HepG2 (cell line): Measurements from ENCODE around the gene ATG16L2. TPM values are rescaled to one million over a fixed set of nuclear protein-coding genes. Genes with fewer than 3 reads are reported as not detected.

ENCODE experiments used
- FOSL2 ChIP-seq: sonication (generic); formaldehyde crosslinking; IDR thresholded peaks from 2 replicates; pipeline ENCODE4 v1.4.0; 2020; ENCODE audit warnings: missing genetic modification reagents
- HBP1 ChIP-seq: IDR thresholded peaks from 2 replicates; pipeline ENCODE4 v1.6.1; 2016; ENCODE audit warnings: low read depth, control low read depth
- KAT2B ChIP-seq: fragments of 150-350 bp; IDR thresholded peaks from 2 replicates; pipeline ENCODE4 v1.6.1; 2014; ENCODE audit warnings: low read depth, low read length, borderline replicate concordance
- KDM1A ChIP-seq: IDR thresholded peaks from 2 replicates; pipeline ENCODE4 v1.6.1; 2016; ENCODE audit warnings: missing compliant biosample characterization
- KDM2A ChIP-seq: sonication (generic); formaldehyde crosslinking; IDR thresholded peaks from 2 replicates; pipeline ENCODE4 v1.4.0; 2020; ENCODE audit warnings: low read depth, missing genetic modification reagents, borderline replicate concordance
- KDM5B ChIP-seq: sonication (generic); formaldehyde crosslinking; IDR thresholded peaks from 2 replicates; pipeline ENCODE4 v1.4.0; 2020; ENCODE audit warnings: missing genetic modification reagents, mild to moderate bottlenecking, borderline replicate concordance
- KMT2B ChIP-seq: IDR thresholded peaks from 2 replicates; pipeline ENCODE4 v1.6.1; 2016; ENCODE audit warnings: missing genetic modification reagents, missing compliant biosample characterization
- RBM22 ChIP-seq: fragments of 200-400 bp; formaldehyde crosslinking; optimal IDR thresholded peaks from 2 replicates; pipeline ENCODE3; 2017; ENCODE audit warnings: mild to moderate bottlenecking, low read length, moderate library complexity
- SMAD9 ChIP-seq: sonication (generic); formaldehyde crosslinking; IDR thresholded peaks from 2 replicates; pipeline ENCODE4 v1.5.1; 2020; ENCODE audit warnings: mild to moderate bottlenecking, missing genetic modification reagents
- TBX2 ChIP-seq: sonication (generic); formaldehyde crosslinking; IDR thresholded peaks from 2 replicates; pipeline ENCODE4 v1.5.0; 2020; ENCODE audit warnings: missing genetic modification reagents, mild to moderate bottlenecking, borderline replicate concordance
- THAP9 ChIP-seq: sonication (generic); formaldehyde crosslinking; IDR thresholded peaks from 2 replicates; pipeline ENCODE4; 2020; ENCODE audit warnings: missing genetic modification reagents, mild to moderate bottlenecking, borderline replicate concordance
- ZFP36L1 ChIP-seq: sonication (generic); formaldehyde crosslinking; IDR thresholded peaks from 2 replicates; pipeline ENCODE4 v1.8.0; 2022; ENCODE audit warnings: mild to moderate bottlenecking, missing genetic modification reagents, moderate library complexity
- ZMYM2 ChIP-seq: sonication (generic); formaldehyde crosslinking; IDR thresholded peaks from 2 replicates; pipeline ENCODE4 v1.8.0; 2022; ENCODE audit warnings: mild to moderate bottlenecking, missing genetic modification reagents
- ZMYM3 ChIP-seq: sonication (generic); formaldehyde crosslinking; IDR thresholded peaks from 2 replicates; pipeline ENCODE4 v1.5.1; 2020; ENCODE audit warnings: mild to moderate bottlenecking, missing genetic modification reagents
- ZNF331 ChIP-seq: sonication (generic); formaldehyde crosslinking; IDR thresholded peaks from 2 replicates; pipeline ENCODE4 v1.4.0; 2020; ENCODE audit warnings: missing genetic modification reagents
- ZNF350 ChIP-seq: sonication (generic); formaldehyde crosslinking; IDR thresholded peaks from 2 replicates; pipeline ENCODE4 v1.4.0; 2020; ENCODE audit warnings: mild to moderate bottlenecking, low read depth, missing genetic modification reagents, borderline replicate concordance
- ZNF510 ChIP-seq: sonication (generic); formaldehyde crosslinking; IDR thresholded peaks from 2 replicates; pipeline ENCODE4 v1.4.0; 2020; ENCODE audit warnings: low read depth, mild to moderate bottlenecking, missing genetic modification reagents
- ZNF550 ChIP-seq: sonication (generic); formaldehyde crosslinking; IDR thresholded peaks from 2 replicates; pipeline ENCODE4 v1.4.0; 2020; ENCODE audit warnings: mild to moderate bottlenecking, missing genetic modification reagents, borderline replicate concordance
- ZNF558 ChIP-seq: sonication (generic); formaldehyde crosslinking; IDR thresholded peaks from 2 replicates; pipeline ENCODE4 v1.9.0; 2022; ENCODE audit warnings: mild to moderate bottlenecking, missing genetic modification reagents, borderline replicate concordance
- ZNF577 ChIP-seq: sonication (generic); formaldehyde crosslinking; IDR thresholded peaks from 2 replicates; pipeline ENCODE4 v1.4.0; 2020; ENCODE audit warnings: mild to moderate bottlenecking, low read depth, missing genetic modification reagents, borderline replicate concordance
- ZNF749 ChIP-seq: sonication (generic); formaldehyde crosslinking; IDR thresholded peaks from 2 replicates; pipeline ENCODE4 v1.8.0; 2022; ENCODE audit warnings: mild to moderate bottlenecking, missing genetic modification reagents, moderate library complexity, borderline replicate concordance
- ZNF761 ChIP-seq: sonication (generic); formaldehyde crosslinking; conservative IDR thresholded peaks from 2 replicates; pipeline ENCODE4 v1.4.0; 2020; ENCODE audit warnings: mild to moderate bottlenecking, missing genetic modification reagents
- ZNF772 ChIP-seq: sonication (generic); formaldehyde crosslinking; IDR thresholded peaks from 2 replicates; pipeline ENCODE4 v1.5.0; 2020; ENCODE audit warnings: mild to moderate bottlenecking, missing genetic modification reagents
- ZNF891 ChIP-seq: sonication (generic); formaldehyde crosslinking; IDR thresholded peaks from 2 replicates; pipeline ENCODE4 v1.5.0; 2020; ENCODE audit warnings: mild to moderate bottlenecking, missing genetic modification reagents
- ZSCAN22 ChIP-seq: sonication (generic); formaldehyde crosslinking; IDR thresholded peaks from 2 replicates; pipeline ENCODE4 v1.4.0; 2020; ENCODE audit warnings: mild to moderate bottlenecking, missing genetic modification reagents
- ZSCAN31 ChIP-seq: sonication (generic); formaldehyde crosslinking; IDR thresholded peaks from 2 replicates; pipeline ENCODE4 v1.5.0; 2020; ENCODE audit warnings: low read depth, mild to moderate bottlenecking, missing genetic modification reagents
- polyA plus RNA-seq, 8 experiments: library from polyadenylated mRNA; depleted of rRNA in 3 of 8; stranded (reverse) in 7 of 8; unstranded in 1 of 8; fragments of >200 nt; fragmentation: Illumina TruSeq in 4 of 8; extraction: Trizol in 4 of 8; gene quantifications; 2 replicates each; pipeline versions ENCODE4 v1.2.1 to v1.2.3, GENCODE V29; 2011 to 2016; ENCODE audit warnings: low read depth in 4 of 8, missing spikeins in 1 of 8, mixed read lengths in 1 of 8; ENCODE audit not compliant: insufficient read depth in 1 of 8
- total RNA-seq, 5 experiments: library from RNA; depleted of rRNA; stranded (reverse); fragments of >200 nt; fragmentation: Illumina TruSeq; extraction: Trizol; gene quantifications; 2 replicates each; pipeline ENCODE4 v1.2.3, GENCODE V29; 2016; ENCODE audit warnings: low read depth in 1 of 5

The ATG16L2 gene
- total and polyA plus RNA-seq, 2 of the 13 experiments (the other 11 are each of a cell fraction or from before 2014, with no cell fraction given): 6.2 to 14.8 TPM

GRCh38 chr11:72780296-72781062, 33.7 kb upstream of the ATG16L2 start (continued):
- 0 out of 2 replicates have a peak, but pooled peaks have one; percentile 15 for TF ChIP-seq ZSCAN22 (CRISPR knock-in tag)
- 0 out of 2 replicates have a peak, but pooled peaks have one; percentile 26 for TF ChIP-seq ZNF550 (CRISPR knock-in tag)
- TF ChIP-seq ZNF772: peak; percentile 78; the same call in 1 of the 2 replicates
- TF ChIP-seq THAP9 (CRISPR knock-in tag): peak; percentile 25; the same call in 1 of the 2 replicates
- TF ChIP-seq ZNF761 (CRISPR knock-in tag): 0 out of 2 replicates have a peak, but pooled peaks have one; percentile 27
- TF ChIP-seq RBM22: no peak
- no peak for TF ChIP-seq KAT2B
- 0 out of 2 replicates have a peak, but pooled peaks have one; percentile 13 for TF ChIP-seq ZNF891 (CRISPR knock-in tag)
- 0 out of 2 replicates have a peak, but pooled peaks have one; percentile 31 for TF ChIP-seq HBP1 (CRISPR knock-in tag)
- peak; percentile 24; the same call in 1 of the 2 replicates for TF ChIP-seq KDM5B (CRISPR knock-in tag)
- no peak for TF ChIP-seq ZNF331 (CRISPR knock-in tag)
- peak; percentile 58 for TF ChIP-seq FOSL2 (CRISPR knock-in tag)
- TF ChIP-seq ZNF350: peak; percentile 58; the same call in 1 of the 2 replicates
- TF ChIP-seq KDM1A: peak; percentile 67
- no peak for TF ChIP-seq ZNF558 (CRISPR knock-in tag)
- TF ChIP-seq KMT2B (CRISPR knock-in tag): no peak
- TF ChIP-seq ZMYM2 (CRISPR knock-in tag): no peak
- TF ChIP-seq ZNF577 (CRISPR knock-in tag): 0 out of 2 replicates have a peak, but pooled peaks have one; percentile 32
- peak; percentile 53; the same call in 1 of the 2 replicates for TF ChIP-seq ZSCAN31 (CRISPR knock-in tag)
- TF ChIP-seq ZMYM3 (CRISPR knock-in tag): peak; percentile 61; the same call in 1 of the 2 replicates
- 0 out of 2 replicates have a peak, but pooled peaks have one; percentile 34 for TF ChIP-seq ZFP36L1 (CRISPR knock-in tag)
- TF ChIP-seq KDM2A (CRISPR knock-in tag): no peak; the same call in 1 of the 2 replicates
- peak; percentile 45; the same call in 1 of the 2 replicates for TF ChIP-seq ZNF749 (CRISPR knock-in tag)
- peak; percentile 36; the same call in 1 of the 2 replicates for TF ChIP-seq TBX2 (CRISPR knock-in tag)
- TF ChIP-seq SMAD9 (CRISPR knock-in tag): no peak
- TF ChIP-seq ZNF510: 0 out of 2 replicates have a peak, but pooled peaks have one; percentile 32
